Gastroesophageal sphincter (tissue), 4 donors: ENCODE data around the gene RASGRP1. TPM values are rescaled to one million over a fixed set of nuclear protein-coding genes. Genes with fewer than 3 reads are reported as not detected.

Experiments used
- ATAC-seq: fragments of 150-250 bp; one replicate; pipeline ENCODE4 v1.9.1; 2016; ENCODE audit warnings: mild to moderate bottlenecking, moderate library complexity
- H3K27ac ChIP-seq, 4 donors: fragments of 200-600 bp; sonication (generic) in 3 of 4; 1 replicate in 3 of 4; 2 replicates in 1 of 4; pipeline ENCODE4 v1.5.1; 2016 to 2019
- H3K27me3 ChIP-seq: fragments of 200-600 bp; sonication (generic); one replicate; pipeline ENCODE4 v1.5.1; 2019
- H3K36me3 ChIP-seq, 2 donors: fragments of 200-600 bp; sonication (generic); one replicate each; pipeline ENCODE4 v1.5.1; 2019; ENCODE audit warnings: control low read depth in 1 of 2
- H3K4me1 ChIP-seq, 3 donors: fragments of 200-600 bp; sonication (generic); 1 replicate in 2 of 3; 2 replicates in 1 of 3; pipeline ENCODE4 v1.5.1; 2016 to 2019; ENCODE audit warnings: control low read depth in 2 of 3
- H3K4me3 ChIP-seq, 2 donors: fragments of 200-600 bp; sonication (generic); one replicate each; pipeline ENCODE4 v1.5.1; 2019; ENCODE audit warnings: mild to moderate bottlenecking in 1 of 2, moderate library complexity in 1 of 2
- H3K9me3 ChIP-seq, 3 donors: fragments of 200-600 bp; sonication (generic); one replicate each; pipeline ENCODE4 v1.5.1; 2017 to 2019; ENCODE audit warnings: control low read depth in 2 of 3
- CTCF ChIP-seq, 4 experiments: fragments of 200-600 bp in 2 of 4; fragments of 450-650 bp in 2 of 4; sonication (generic) in 1 of 4; IDR thresholded peaks; one replicate each; pipeline ENCODE4 v1.5.1; 2017 to 2019; ENCODE audit warnings: antibody characterized with exemption in 4 of 4, mild to moderate bottlenecking in 2 of 4, moderate library complexity in 2 of 4
- EP300 ChIP-seq: sonication (generic); formaldehyde crosslinking; IDR thresholded peaks from one replicate; pipeline ENCODE4 v1.6.1; 2017; ENCODE audit warnings: antibody characterized with exemption, mild to moderate bottlenecking
- POLR2A ChIP-seq, 2 donors: fragments of 450-650 bp; IDR thresholded peaks; one replicate each; pipeline ENCODE4 v1.6.1; 2017; ENCODE audit warnings: antibody characterized with exemption in 2 of 2, mild to moderate bottlenecking in 2 of 2, moderate library complexity in 1 of 2
- POLR2AphosphoS5 ChIP-seq: sonication (generic); formaldehyde crosslinking; IDR thresholded peaks from one replicate; pipeline ENCODE4 v1.6.1; 2017; ENCODE audit warnings: antibody characterized with exemption
- WGBS, 2 donors: methylation state at CpG; one replicate each; pipeline ENCODE4 v1.1.5; 2018; ENCODE audit warnings: low coverage in 1 of 2; 5-methylcytosine and 5-hydroxymethylcytosine counted together
- total RNA-seq, 4 donors: library from RNA; depleted of rRNA; stranded (reverse); fragments of >200 nt; gene quantifications; one replicate each; pipeline ENCODE4 v1.1.0, GENCODE V29; 2016

The RASGRP1 gene
- total RNA-seq, 4 donors from 2014 or later, result 0.16 to 0.81 (median 0.55) TPM

- Histone ChIP-seq H3K4me1 (no peaks in the 10 kb centered on the region), H3K36me3 (no peaks in the 10 kb centered on the region), H3K9me3 (no peaks in the 10 kb centered on the region), H3K27me3 (peaks cover 18% of the 10 kb centered on the region), H3K4me3 (no peak overlapping the region), H3K27ac (no peak overlapping the region)
- WGBS, 2 donors, result 88 to 93% methylated on average over 7 of the region's 7 CpGs
- TF ChIP-seq POLR2A (IDR thresholded peaks at IDR 0.05), result no peak
- no peak for TF ChIP-seq EP300
- no peak for TF ChIP-seq CTCF (IDR thresholded peaks at IDR 0.05)
- TF ChIP-seq POLR2AphosphoS5, result no peak
- no peak for ATAC-seq
Measured at GRCh38 chr15:38577424-38577987, 12.9 kb upstream of the RASGRP1 start.

- Histone ChIP-seq H3K9me3 (no peaks in the 10 kb centered on the region), H3K27ac (no peak overlapping the region), H3K27me3 (peaks cover 18% of the 10 kb centered on the region), H3K4me1 (no peaks in the 10 kb centered on the region), H3K36me3 (no peaks in the 10 kb centered on the region), H3K4me3 (no peak overlapping the region)
- 93 to 94% methylated on average over 2 of the region's 3 CpGs for WGBS, 2 donors
- no peak for ATAC-seq
- no peak for TF ChIP-seq POLR2AphosphoS5
- no peak for TF ChIP-seq POLR2A (IDR thresholded peaks at IDR 0.05)
- TF ChIP-seq EP300, result no peak
- TF ChIP-seq CTCF (IDR thresholded peaks at IDR 0.05), result no peak
Measured at GRCh38 chr15:38576837-38577236, 12.2 kb upstream of the RASGRP1 start.

- Histone ChIP-seq H3K4me3 (no peak overlapping the region), H3K9me3 (no peaks in the 10 kb centered on the region), H3K27ac (no peak overlapping the region), H3K4me1 (no peaks in the 10 kb centered on the region), H3K27me3 (peaks cover 18% of the 10 kb centered on the region), H3K36me3 (no peaks in the 10 kb centered on the region)
- whole genome bisulfite sequencing, 2 donors, result 55 to 85% methylated on average over 1 of the region's 1 CpG
- TF ChIP-seq POLR2AphosphoS5, result no peak
- TF ChIP-seq EP300, result no peak
- TF ChIP-seq POLR2A (IDR thresholded peaks at IDR 0.05), result no peak
- TF ChIP-seq CTCF (IDR thresholded peaks at IDR 0.05), result no peak
- no peak for ATAC-seq
Measured at GRCh38 chr15:38576261-38576660, 11.6 kb upstream of the RASGRP1 start.

GRCh38 chr15:38565287-38565670 lies 665 bp upstream of the RASGRP1 start:
- Histone ChIP-seq H3K9me3 (peaks cover 0 to under 1% (median 0%) of the 10 kb centered on the region in 3 donors), H3K4me3 (peak overlapping the region in 1 of 2 donors; percentile 60), H3K27me3 (peaks cover 53% of the 10 kb centered on the region), H3K36me3 (no peaks in the 10 kb centered on the region), H3K4me1 (peaks cover 0 to 16% (median 3%) of the 10 kb centered on the region in 3 donors), H3K27ac (no peak overlapping the region)
- TF ChIP-seq POLR2A (IDR thresholded peaks at IDR 0.05) (no peak), EP300 (no peak), POLR2AphosphoS5 (no peak), CTCF (IDR thresholded peaks at IDR 0.05) (no peak)
- ATAC-seq, result no peak
- 74 to 86% methylated on average over 1 to 11 of the region's 16 CpGs for WGBS, 2 donors

GRCh38 chr15:38563723-38564519 lies 693 bp downstream of the RASGRP1 start:
- H3K27ac ChIP-seq, result peak overlapping the region in 2 of 4 donors; percentile 19 to 50
- no peaks in the 10 kb centered on the region for H3K36me3 ChIP-seq
- ATAC-seq, result peak; percentile 74
- peaks cover 65% of the 10 kb centered on the region for H3K27me3 ChIP-seq
- WGBS, 2 donors, result 0 to 37% methylated on average over 1 to 9 of the region's 59 CpGs
- H3K4me1 ChIP-seq, result peaks cover 0 to 16% (median 3%) of the 10 kb centered on the region in 3 donors
- no peaks in the 10 kb centered on the region for H3K9me3 ChIP-seq
- H3K4me3 ChIP-seq, result peak overlapping the region; percentile 26 to 60
- TF ChIP-seq CTCF (IDR thresholded peaks at IDR 0.05) (peak; percentile 47 to 87 (median 68)), POLR2AphosphoS5 (no peak)
